KG1 (cell line): Measurements from ENCODE around the gene INPP1.
A peak's percentile ranks its signal among the peaks of the same experiment; 100 is the strongest.

Source experiments
- DNase-seq: peaks from one replicate; lab custom pipeline; 2025; lab: John Stamatoyannopoulos, UW

INPP1 gene

GRCh38 chr2:190362894-190363293, 19.5 kb downstream of the INPP1 start:
- no peak for DNase-seq

DNA sequence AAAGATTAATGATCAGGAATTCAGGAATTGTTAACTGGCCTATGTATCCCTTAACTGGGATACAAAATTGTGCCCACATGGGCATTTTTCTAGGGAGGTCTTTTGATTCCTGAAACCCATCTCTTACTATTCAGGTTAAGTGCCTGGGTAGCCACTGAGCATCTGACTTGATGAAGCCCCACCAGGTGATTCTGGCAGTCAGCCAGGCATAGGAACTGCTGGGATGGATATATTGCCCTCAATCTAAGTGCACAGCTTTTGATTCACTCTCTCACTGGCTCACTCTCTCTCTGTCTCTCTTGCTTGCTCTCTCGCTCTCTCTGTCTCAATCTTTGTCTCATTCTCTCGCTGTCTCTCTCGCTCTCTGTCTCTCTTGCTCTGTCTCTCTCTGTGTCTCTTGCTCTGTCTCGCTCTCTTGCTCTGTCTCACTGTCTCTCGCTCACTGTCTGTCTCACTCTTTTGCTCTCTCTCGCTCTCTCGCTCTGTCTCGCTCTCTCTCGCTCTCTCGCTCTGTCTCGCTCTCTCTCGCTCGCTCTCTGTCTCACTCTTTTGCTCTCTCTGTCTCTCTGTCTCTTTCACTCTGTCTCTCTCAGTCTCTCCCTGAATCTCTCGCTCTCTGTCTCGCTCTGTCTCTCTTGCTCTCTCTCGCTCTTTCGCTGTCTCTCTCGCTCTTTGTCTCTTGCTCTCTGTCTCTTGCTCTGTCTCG, 22.3 kb downstream of the INPP1 start:
- DNase-seq = no peak

- no peak for DNase-seq
Observed at GRCh38 chr2:190366248-190366753, 22.9 kb downstream of the INPP1 start.

GRCh38 chr2:190367091-190367490, 23.7 kb downstream of the INPP1 start:
- no peak for DNase-seq

DNA sequence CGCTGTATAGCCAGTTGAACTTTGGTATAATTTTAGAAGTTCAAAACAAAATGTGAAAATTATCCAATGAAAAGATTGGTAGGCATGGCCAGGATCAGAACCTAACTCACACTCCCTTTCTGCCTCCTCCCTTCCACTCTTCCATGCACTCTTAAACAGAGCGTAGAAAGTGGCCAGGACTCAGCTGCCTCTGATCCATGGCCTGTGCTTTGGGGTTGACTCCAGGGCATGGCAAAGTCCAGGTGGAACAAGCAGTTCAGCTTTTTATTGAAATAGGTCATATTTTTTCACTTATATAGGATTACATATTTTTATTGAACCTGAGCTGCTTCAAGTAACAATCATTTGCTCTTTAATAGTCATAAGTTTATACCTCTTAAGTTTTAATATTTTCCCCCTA, 26.2 kb downstream of the INPP1 start:
- DNase-seq = no peak

DNA sequence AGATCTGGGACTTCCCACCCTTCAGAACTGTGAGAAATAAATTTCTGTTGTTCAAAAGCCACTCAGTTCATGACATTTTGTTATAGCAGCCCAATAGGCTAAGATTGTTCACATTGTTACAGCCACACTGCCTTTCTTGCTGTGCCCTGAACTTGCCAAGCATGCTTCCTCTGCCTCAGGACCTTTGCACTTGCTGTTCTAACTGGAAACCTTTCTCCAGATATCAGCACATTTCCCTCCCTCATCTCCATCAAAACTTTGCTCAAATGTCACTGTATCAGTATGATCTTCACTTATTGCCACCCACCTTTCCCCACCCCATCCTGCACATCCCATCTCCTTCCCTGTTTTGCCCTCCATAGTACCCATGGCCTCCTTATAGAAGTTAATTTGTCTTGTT, 32.7 kb downstream of the INPP1 start:
- DNase-seq = no peak

DNA sequence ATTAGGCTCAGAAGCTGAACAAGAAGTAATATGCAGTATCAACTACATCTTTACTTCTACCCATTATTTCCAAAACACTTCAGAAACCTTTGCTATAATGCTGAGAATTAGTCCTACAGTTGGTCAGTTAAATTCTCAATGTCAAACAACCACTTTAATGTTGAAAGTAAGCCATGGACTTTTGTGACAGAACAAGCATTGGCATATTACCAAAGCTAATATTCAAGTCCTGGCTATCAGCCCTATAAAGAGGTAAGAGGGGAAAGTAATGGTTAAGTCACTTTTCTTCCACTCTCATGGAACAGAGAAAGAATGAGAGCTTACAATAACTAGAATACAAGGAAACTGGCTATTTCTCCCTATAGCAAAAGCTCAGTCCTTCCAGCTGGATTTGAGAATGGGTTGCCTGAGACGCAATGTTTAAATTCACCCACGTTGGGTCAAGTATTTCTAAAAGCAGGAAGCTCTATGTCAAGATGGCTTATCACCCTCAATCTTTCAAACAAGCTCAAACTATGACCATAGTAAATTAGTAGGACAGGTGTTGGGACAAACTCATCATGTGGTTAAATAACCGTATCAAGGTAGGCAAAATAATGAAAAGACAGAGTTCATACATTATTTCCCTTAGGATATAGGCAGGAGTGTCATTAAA, 33.3 kb downstream of the INPP1 start:
- no peak for DNase-seq

DNA sequence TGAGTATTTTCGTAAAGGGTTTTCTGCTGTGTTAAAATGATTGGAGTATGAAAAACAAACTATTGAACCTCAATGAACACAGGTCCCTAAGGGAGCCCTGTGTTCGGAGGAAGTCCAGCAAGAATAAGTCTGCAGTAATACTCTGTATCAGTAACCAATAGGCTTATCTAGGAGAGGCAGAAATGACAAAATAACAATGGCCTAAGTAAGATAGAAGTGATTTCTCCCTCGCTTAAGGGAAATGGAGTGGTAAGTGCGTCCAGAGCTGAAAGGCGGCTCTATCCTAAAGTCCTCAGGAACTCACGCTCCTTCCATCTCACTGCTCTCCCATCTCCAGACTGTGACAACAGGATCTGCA, 35.5 kb downstream of the INPP1 start:
- no peak for DNase-seq

DNA sequence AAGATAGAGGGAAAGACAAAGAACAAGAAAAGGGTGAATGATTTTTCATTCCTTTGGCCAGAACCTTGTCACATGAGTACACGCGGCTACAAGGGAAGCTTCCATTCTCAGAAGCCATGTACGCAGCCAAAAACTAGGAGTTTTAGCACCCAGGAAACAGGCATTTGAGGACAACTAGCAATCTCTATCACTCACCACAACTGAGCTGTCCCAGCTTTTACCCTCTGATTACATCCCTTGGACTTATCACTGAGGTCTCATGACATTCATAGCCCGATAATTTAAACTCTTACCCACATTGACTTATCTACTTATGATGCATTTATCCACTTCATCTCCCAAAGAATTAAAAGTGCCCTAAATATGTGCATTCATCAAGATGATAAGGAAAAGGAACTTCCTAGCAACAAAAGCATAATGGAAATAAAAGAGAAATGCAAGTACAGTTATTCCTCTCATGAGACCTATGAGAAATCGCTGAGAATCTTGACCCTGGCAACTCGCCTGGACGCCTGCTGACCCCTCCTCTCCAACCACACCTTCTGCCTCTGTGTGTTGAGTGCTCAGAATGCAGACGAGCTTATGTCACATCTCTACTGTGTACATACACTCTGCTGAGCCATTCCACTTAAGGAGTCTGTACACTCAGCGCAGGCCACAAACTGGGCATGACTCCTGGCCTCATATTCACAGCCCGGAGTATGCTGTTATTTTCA, 36.0 kb downstream of the INPP1 start:
- DNase-seq = no peak

DNA sequence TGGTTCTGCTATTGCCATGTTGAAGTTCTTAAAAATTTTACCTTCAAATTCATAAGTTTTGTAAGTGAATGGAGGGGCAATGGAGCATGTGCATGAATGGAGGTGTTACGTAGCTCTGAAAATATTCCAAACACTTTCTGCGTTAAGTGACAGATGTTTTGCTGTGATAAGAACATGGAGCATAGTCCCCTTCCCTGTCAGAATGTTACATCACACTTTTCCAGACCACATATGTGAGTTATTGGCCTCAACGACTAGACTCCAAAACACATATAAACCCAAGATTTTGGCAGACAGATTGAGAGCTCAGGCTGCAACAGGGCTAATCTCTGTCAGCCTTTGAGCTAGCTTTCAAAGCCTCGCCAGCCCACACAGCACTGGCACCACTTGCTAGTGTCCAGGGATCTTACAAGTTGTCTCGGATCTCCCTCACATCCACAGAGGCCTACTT, 37.6 kb downstream of the INPP1 start:
- DNase-seq = no peak

- peak; percentile 6 for DNase-seq
Observed at GRCh38 chr2:190382851-190383250, 39.5 kb downstream of the INPP1 start.

- DNase-seq = no peak
Observed at GRCh38 chr2:190387422-190387821, 44.0 kb downstream of the INPP1 start.

DNA sequence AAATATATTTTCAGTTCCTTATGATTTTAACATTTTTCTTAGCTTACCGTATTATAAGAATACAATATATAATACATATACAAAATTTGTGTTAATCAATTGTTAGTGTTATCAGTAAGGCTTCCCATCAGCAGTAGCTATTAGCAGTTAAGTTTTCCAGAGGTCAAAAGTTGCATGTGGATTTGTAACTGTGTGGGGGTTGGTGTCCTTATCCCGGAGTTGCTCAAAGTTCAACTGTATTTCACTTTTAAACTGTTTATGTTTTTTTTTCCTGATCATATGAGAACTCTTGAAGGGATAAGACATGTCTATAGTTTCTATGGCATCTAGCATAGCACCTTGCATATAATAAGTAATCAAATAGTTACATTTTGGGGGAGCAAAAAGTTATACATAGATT, 52.9 kb downstream of the INPP1 start:
- DNase-seq = no peak

DNA sequence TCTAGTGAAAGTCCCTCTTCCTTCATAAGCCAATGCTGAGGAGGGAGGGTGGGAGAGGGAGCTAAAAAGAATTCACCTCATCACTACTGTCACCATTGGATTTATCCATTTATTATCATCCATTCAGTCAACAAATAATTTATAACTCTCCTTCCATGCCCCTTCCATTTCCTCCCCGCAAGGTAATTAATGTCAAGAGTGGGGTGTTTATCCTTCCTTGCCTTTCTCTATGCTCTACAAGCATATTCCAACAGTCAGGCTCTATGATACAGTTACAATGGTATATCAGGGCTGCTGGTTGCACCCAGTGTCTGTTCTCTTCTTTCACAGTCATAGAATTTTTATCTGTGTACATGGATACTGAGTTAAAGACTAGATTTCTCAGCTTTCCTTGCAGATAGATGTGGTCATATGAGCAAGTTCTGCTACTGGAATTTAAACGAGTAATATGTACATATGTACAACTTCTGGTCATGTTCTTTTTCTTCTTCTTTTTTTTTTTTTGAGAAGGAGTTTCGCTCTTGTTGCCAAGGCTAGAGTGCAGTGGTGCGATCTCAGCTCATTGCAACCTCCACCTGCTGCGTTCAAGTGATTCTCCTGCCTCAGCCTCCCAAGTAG, 59.7 kb downstream of the INPP1 start:
- no peak for DNase-seq

- no peak for DNase-seq
Observed at GRCh38 chr2:190404487-190404886, 61.1 kb downstream of the INPP1 start.

GRCh38 chr2:190405070-190405469, 61.7 kb downstream of the INPP1 start:
- DNase-seq = no peak

DNA sequence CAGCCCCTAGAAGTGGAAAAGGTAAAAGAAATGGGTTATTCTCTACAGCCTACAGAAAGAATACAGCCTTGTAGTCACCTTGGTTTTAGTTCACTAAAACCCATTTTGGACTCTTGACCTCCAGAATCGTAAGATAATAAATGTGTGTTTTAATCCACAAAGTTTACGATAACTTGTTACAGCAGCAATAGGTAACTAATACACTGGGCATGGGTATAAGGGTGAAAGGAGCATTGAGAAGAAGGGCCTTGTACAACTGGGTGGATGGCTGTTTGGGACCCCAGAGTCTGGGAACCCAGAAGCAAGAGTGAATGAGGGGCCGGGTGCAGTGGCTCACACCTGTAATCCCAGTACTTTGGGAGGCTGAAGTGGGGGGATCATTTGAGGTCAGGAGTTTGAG, 62.6 kb downstream of the INPP1 start:
- DNase-seq = no peak

- no peak for DNase-seq
Observed at GRCh38 chr2:190406805-190407204, 63.4 kb downstream of the INPP1 start.

- DNase-seq = peak; percentile 15
Observed at GRCh38 chr2:190407246-190407661, 63.9 kb downstream of the INPP1 start.

- no peak for DNase-seq
Observed at GRCh38 chr2:190407662-190408537, 64.5 kb downstream of the INPP1 start, which contains the start of gene MFSD6. Gene MFSD6 (plus strand): TSS chr2:190408355. CDS start chr2:190436030, 27,675 bp downstream.

GRCh38 chr2:190408538-190409271, 65.3 kb downstream of the INPP1 start:
- no peak for DNase-seq
